Pons (tissue), 1 donor: ENCODE measurements around the gene TIGD4.

Experiments used
- DNase-seq: peaks from one replicate; pipeline ENCODE4 v3.0.0-alpha.2; 2016; ENCODE audit warnings: low spot score

TIGD4 gene

GRCh38 chr4:152779513-152780266 is at the start of gene TIGD4, which contains the start of gene ARFIP1:
TIGD4 (minus strand) TSS chr4:152779730; CDS start chr4:152771004, 8,726 bp downstream.
ARFIP1 (plus strand) TSS chr4:152779954; CDS start chr4:152829634, 49,680 bp downstream.
- peak; percentile 99 for DNase-seq

GRCh38 chr4:152828122-152828521 is 48.6 kb upstream of the TIGD4 start:
- no peak for DNase-seq

- DNase-seq = no peak
These were observed 45.8 kb upstream of the TIGD4 start for GRCh38 chr4:152825336-152825735.

GRCh38 chr4:152824561-152824960 is 45.0 kb upstream of the TIGD4 start:
- DNase-seq = no peak

- DNase-seq = no peak
These were observed 42.8 kb upstream of the TIGD4 start for GRCh38 chr4:152822323-152822722.

- DNase-seq = no peak
These were observed 40.5 kb upstream of the TIGD4 start for GRCh38 chr4:152820073-152820472.

GRCh38 chr4:152819026-152819645 is 39.6 kb upstream of the TIGD4 start:
- DNase-seq = no peak

- DNase-seq = no peak
These were observed 37.8 kb upstream of the TIGD4 start for GRCh38 chr4:152817331-152817730.

- DNase-seq = no peak
These were observed 35.5 kb upstream of the TIGD4 start for GRCh38 chr4:152815078-152815477.

- DNase-seq = no peak
These were observed 31.3 kb upstream of the TIGD4 start for GRCh38 chr4:152810715-152811287.

GRCh38 chr4:152808670-152809069 is 29.1 kb upstream of the TIGD4 start:
- DNase-seq = no peak

- DNase-seq = no peak
These were observed 27.8 kb upstream of the TIGD4 start for GRCh38 chr4:152807294-152807829.

- DNase-seq = no peak
These were observed 27.1 kb upstream of the TIGD4 start for GRCh38 chr4:152806501-152807125.

- no peak for DNase-seq
These were observed 26.3 kb upstream of the TIGD4 start for GRCh38 chr4:152805818-152806217.

GRCh38 chr4:152805071-152805650 is 25.6 kb upstream of the TIGD4 start:
- DNase-seq = no peak

GRCh38 chr4:152803541-152803940 is 24.0 kb upstream of the TIGD4 start:
- no peak for DNase-seq

- no peak for DNase-seq
These were observed 16.4 kb upstream of the TIGD4 start for GRCh38 chr4:152795891-152796290.

- DNase-seq = no peak
These were observed 7.1 kb upstream of the TIGD4 start for GRCh38 chr4:152786627-152787026.

- DNase-seq = peak; percentile 22
These were observed 6.4 kb upstream of the TIGD4 start for GRCh38 chr4:152785639-152786615.

GRCh38 chr4:152784490-152785350 is 5.2 kb upstream of the TIGD4 start:
- DNase-seq = peak; percentile 47
